Left hindlimb (tissue), 1 donor: ENCODE data around the gene STUM.
A peak's percentile ranks its signal among the peaks of the same experiment; 100 is the strongest.
"Not testable (repeated sequence)": the region's sequence is repeated elsewhere in the genome, so short reads cannot be mapped to it uniquely, and the experiment has no call there.

Experiments
- DNase-seq: peaks from one replicate; pipeline ENCODE4 v3.0.0-alpha.2; 2018

Gene STUM

GRCh38 chr1:226606311-226607267 lies 58.0 kb downstream of the STUM start:
- no peak for DNase-seq

- no peak for DNase-seq
These were observed 58.7 kb downstream of the STUM start for GRCh38 chr1:226607268-226607660.

GRCh38 chr1:226607821-226608220 lies 59.3 kb downstream of the STUM start:
- DNase-seq: no peak

GRCh38 chr1:226608699-226609505 lies 60.3 kb downstream of the STUM start:
- no peak for DNase-seq

- DNase-seq: no peak
These were observed 61.4 kb downstream of the STUM start for GRCh38 chr1:226609836-226610455.

GRCh38 chr1:226610671-226611070 lies 62.1 kb downstream of the STUM start:
- DNase-seq: no peak

GRCh38 chr1:226611301-226611700 lies 62.7 kb downstream of the STUM start:
- no peak for DNase-seq

- DNase-seq: not testable (repeated sequence)
These were observed 63.4 kb downstream of the STUM start for GRCh38 chr1:226611980-226612379.

GRCh38 chr1:226615876-226616275 lies 67.3 kb downstream of the STUM start:
- no peak for DNase-seq

GRCh38 chr1:226616636-226617035 lies 68.1 kb downstream of the STUM start:
- DNase-seq: no peak

- DNase-seq: no peak
These were observed 68.5 kb downstream of the STUM start for GRCh38 chr1:226617109-226617508.

- not testable (repeated sequence) for DNase-seq
These were observed 69.2 kb downstream of the STUM start for GRCh38 chr1:226617719-226618118.

- DNase-seq: no peak
These were observed 69.8 kb downstream of the STUM start for GRCh38 chr1:226618380-226618779.

GRCh38 chr1:226619031-226619430 lies 70.5 kb downstream of the STUM start:
- DNase-seq: no peak

GRCh38 chr1:226622012-226622411 lies 73.4 kb downstream of the STUM start:
- DNase-seq: no peak

- no peak for DNase-seq
These were observed 76.0 kb downstream of the STUM start for GRCh38 chr1:226624526-226624925.

- DNase-seq: no peak
These were observed 76.8 kb downstream of the STUM start for GRCh38 chr1:226625326-226625725.

GRCh38 chr1:226625832-226626576 lies 77.4 kb downstream of the STUM start:
- no peak for DNase-seq

GRCh38 chr1:226626577-226626956 lies 78.0 kb downstream of the STUM start:
- peak; percentile 76 for DNase-seq

- DNase-seq: peak; percentile 18
These were observed 78.6 kb downstream of the STUM start for GRCh38 chr1:226627050-226627755.

GRCh38 chr1:226627924-226628611 lies 79.5 kb downstream of the STUM start:
- peak; percentile 26 for DNase-seq
